MM.1S (cell line): Measurements from ENCODE around the gene TIE1.

Experiments
- DNase-seq: peaks from one replicate; pipeline ENCODE4 v3.0.0-alpha.2; 2015
- H2AFZ ChIP-seq: fragments of 300-600 bp; sonication (generic); 2 replicates; pipeline ENCODE4 v1.6.0; 2016; ENCODE audit warnings: antibody characterized with exemption, low read length
- H3F3A ChIP-seq: fragments of 300-600 bp; sonication (generic); 2 replicates; pipeline ENCODE4 v1.6.1; 2016; ENCODE audit warnings: mild to moderate bottlenecking, antibody characterized with exemption, low read length, moderate library complexity, mixed read lengths; ENCODE audit not compliant: insufficient read depth
- H3K27ac ChIP-seq: fragments of 300-600 bp; sonication (generic); 2 replicates; pipeline ENCODE4 v1.5.1; 2016; ENCODE audit warnings: mild to moderate bottlenecking, low read length
- H3K27me3 ChIP-seq: fragments of 300-600 bp; sonication (generic); replicated peaks from 2 replicates; pipeline ENCODE4 v1.6.0; 2016; ENCODE audit warnings: low read length; ENCODE audit not compliant: insufficient read depth
- H3K36me3 ChIP-seq: fragments of 300-600 bp; sonication (generic); replicated peaks from 2 replicates; pipeline ENCODE4 v1.6.1; 2016; ENCODE audit warnings: mild to moderate bottlenecking, low read length, mixed read lengths; ENCODE audit not compliant: insufficient read depth
- H3K4me1 ChIP-seq: fragments of 300-600 bp; sonication (generic); 2 replicates; pipeline ENCODE4 v1.6.1; 2016; ENCODE audit warnings: low read length, mixed read lengths
- H3K4me2 ChIP-seq: fragments of 300-600 bp; sonication (generic); 2 replicates; pipeline ENCODE4 v1.6.0; 2016; ENCODE audit warnings: low read depth, low read length
- H3K4me3 ChIP-seq: fragments of 300-600 bp; sonication (generic); 2 replicates; pipeline ENCODE4 v1.5.1; 2016; ENCODE audit warnings: low read length, mixed read lengths
- H3K79me2 ChIP-seq: fragments of 300-600 bp; sonication (generic); 2 replicates; pipeline ENCODE4 v1.6.1; 2016; ENCODE audit warnings: mixed run types, low read length, mixed read lengths
- H3K9ac ChIP-seq: fragments of 300-600 bp; sonication (generic); 2 replicates; pipeline ENCODE4 v1.6.1; 2016; ENCODE audit warnings: low read length, mixed read lengths
- H3K9me2 ChIP-seq: fragments of 300-600 bp; sonication (generic); replicated peaks from 2 replicates; pipeline ENCODE4 v1.6.1; 2016; ENCODE audit warnings: mild to moderate bottlenecking, low read length, mixed read lengths; ENCODE audit not compliant: insufficient read depth
- H3K9me3 ChIP-seq: fragments of 300-600 bp; sonication (generic); replicated peaks from 2 replicates; pipeline ENCODE4 v1.6.1; 2016; ENCODE audit warnings: mild to moderate bottlenecking, low read length, mixed read lengths; ENCODE audit not compliant: insufficient read depth
- H4K20me1 ChIP-seq: fragments of 300-600 bp; sonication (generic); 2 replicates; pipeline ENCODE4 v1.6.1; 2016; ENCODE audit warnings: mild to moderate bottlenecking, low read length, moderate library complexity, mixed read lengths; ENCODE audit not compliant: insufficient read depth
- CTCF ChIP-seq: fragments of 300-600 bp; sonication (generic); IDR thresholded peaks from 2 replicates; pipeline ENCODE4 v1.5.1; 2016; ENCODE audit warnings: antibody characterized with exemption, low read length, mixed read lengths
- EZH2 ChIP-seq: fragments of 300-600 bp; sonication (generic); optimal IDR thresholded peaks from 2 replicates; pipeline ENCODE3; 2017; ENCODE audit warnings: low read depth, mild to moderate bottlenecking, antibody characterized with exemption, low read length, mixed read lengths
- EZH2phosphoT487 ChIP-seq: fragments of 300-600 bp; sonication (generic); IDR thresholded peaks from 2 replicates; pipeline ENCODE4 v1.6.1; 2018; ENCODE audit warnings: antibody characterized with exemption, low read length

TIE1 gene

GRCh38 chr1:43348343-43348808, 47.6 kb downstream of the TIE1 start:
- peaks cover 10% of the 10 kb centered on the region for H3K4me1 ChIP-seq
- H4K20me1 ChIP-seq: no peaks in the 10 kb centered on the region
- peak overlapping the region; percentile 85 for H3K9ac ChIP-seq
- H3K36me3 ChIP-seq: no peaks in the 10 kb centered on the region
- H3K4me3 ChIP-seq: peak overlapping the region; percentile 73
- H2AFZ ChIP-seq: peak overlapping the region; percentile 87
- DNase-seq: no peak
- H3K79me2 ChIP-seq: no peaks in the 10 kb centered on the region
- peaks cover 9% of the 10 kb centered on the region for H3F3A ChIP-seq
- H3K9me3 ChIP-seq: no peaks in the 10 kb centered on the region
- H3K27ac ChIP-seq: peak overlapping the region; percentile 95; the same call in 1 of the 2 replicates
- peak overlapping the region; percentile 72 for H3K4me2 ChIP-seq
- 0 out of 2 replicates have a peak, but pooled peaks cover 6% of the 10 kb centered on the region for H3K27me3 ChIP-seq
- TF ChIP-seq EZH2 (no peak), CTCF (no peak), EZH2phosphoT487 (no peak)
- H3K9me2 ChIP-seq: no peaks in the 10 kb centered on the region

GRCh38 chr1:43348809-43349593, 48.2 kb downstream of the TIE1 start:
- Histone ChIP-seq H3K4me3 (peak overlapping the region; percentile 73), H3K9me2 (no peaks in the 10 kb centered on the region), H3K4me1 (peaks cover 10% of the 10 kb centered on the region), H3K9ac (peak overlapping the region; percentile 85), H2AFZ (peak overlapping the region; percentile 87), H3K27ac (peak overlapping the region; percentile 95), H3K9me3 (no peaks in the 10 kb centered on the region), H3F3A (peaks cover 9% of the 10 kb centered on the region), H3K4me2 (peak overlapping the region; percentile 72), H3K79me2 (no peaks in the 10 kb centered on the region), H4K20me1 (no peaks in the 10 kb centered on the region), H3K27me3 (0 out of 2 replicates have a peak, but pooled peaks cover 6% of the 10 kb centered on the region), H3K36me3 (no peaks in the 10 kb centered on the region)
- TF ChIP-seq EZH2 (no peak), CTCF (peak; percentile 8; the same call in 1 of the 2 replicates), EZH2phosphoT487 (no peak)
- peak; percentile 96 for DNase-seq

- Histone ChIP-seq H3K4me1 (peaks cover 10% of the 10 kb centered on the region), H3K4me3 (peak overlapping the region; percentile 73), H4K20me1 (no peaks in the 10 kb centered on the region), H3K36me3 (no peaks in the 10 kb centered on the region), H3K9ac (peak overlapping the region; percentile 85), H3K4me2 (peak overlapping the region; percentile 72), H3K9me2 (no peaks in the 10 kb centered on the region), H3K9me3 (no peaks in the 10 kb centered on the region), H3K27me3 (0 out of 2 replicates have a peak, but pooled peaks cover 6% of the 10 kb centered on the region), H3K27ac (peak overlapping the region; percentile 95), H3F3A (peaks cover 9% of the 10 kb centered on the region), H2AFZ (peak overlapping the region; percentile 87), H3K79me2 (no peaks in the 10 kb centered on the region)
- peak; percentile 10 for DNase-seq
- TF ChIP-seq CTCF (no peak), EZH2 (no peak), EZH2phosphoT487 (no peak)
Observed at GRCh38 chr1:43349594-43350306, 49.0 kb downstream of the TIE1 start.
